ENCODE data around the gene RPS15A.

- TF ChIP-seq CTCF (IDR thresholded peaks at IDR 0.05) (peak in 2 of 4 experiments; percentile 7 to 14), POLR2AphosphoS5 (IDR thresholded peaks at IDR 0.05) (peak; percentile 99), POLR2A (IDR thresholded peaks at IDR 0.05) (peak; percentile 69)
Observed at GRCh38 chr16:18789850-18790706, at the start of gene RPS15A.

All from prostate gland (tissue), 2 donors.